Measurements from ENCODE around the gene CLDN4. TPM values are rescaled to one million over a fixed set of nuclear protein-coding genes. Genes with fewer than 3 reads are reported as not detected.
A peak's percentile ranks its signal among the peaks of the same experiment; 100 is the strongest.

Gene CLDN4
- total and polyA plus RNA-seq, 4 donors: 0.37 to 2.0 (median 1.3) TPM

DNA sequence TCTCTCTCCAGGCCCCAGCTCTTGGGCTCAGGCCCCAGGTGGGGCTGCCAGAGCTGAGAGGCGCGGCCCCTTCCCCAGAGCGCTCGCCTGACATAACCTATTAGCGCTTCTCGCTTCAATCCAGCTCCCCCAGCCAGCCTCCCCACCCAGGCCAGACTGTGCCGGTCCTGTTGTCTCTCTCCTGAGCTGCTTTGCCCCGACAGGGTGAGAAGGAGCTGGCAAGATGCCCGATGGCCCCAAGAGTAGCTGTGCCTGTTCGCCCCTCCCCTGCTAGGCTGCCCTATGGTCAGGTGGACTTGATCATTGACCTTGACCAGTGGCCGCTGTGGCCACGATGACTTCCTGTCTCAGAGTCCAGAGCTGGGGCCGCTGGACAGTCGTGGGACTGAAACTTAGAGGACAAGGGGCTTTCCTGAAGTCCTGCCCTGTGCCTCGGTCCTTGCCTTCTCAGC, 39.3 kb downstream of the CLDN4 start:
- 35% methylated on average over 15 of the region's 15 CpGs for WGBS
- Histone ChIP-seq H3K4me1 (ENCODE audit: control insufficient read depth in 4 of 4, insufficient read depth in 4 of 4, low read length in 3 of 4) (peaks cover 16 to 27% (median 22%) of the 10 kb centered on the region in 4 donors), H3K9ac (ENCODE audit: low read depth in 1 of 2, low read length in 2 of 2) (no peak overlapping the region), H3K27me3 (ENCODE audit: control insufficient read depth in 4 of 4, insufficient read depth in 4 of 4, low read length in 3 of 4) (no peaks in the 10 kb centered on the region), H3K36me3 (ENCODE audit: control insufficient read depth in 4 of 4, insufficient read depth in 3 of 4, low read depth in 1 of 4, low read length in 3 of 4) (no peaks in the 10 kb centered on the region), H3K9me3 (ENCODE audit: control insufficient read depth in 4 of 4, low read length in 3 of 4) (no peaks in the 10 kb centered on the region), H3K4me3 (ENCODE audit: low read depth in 1 of 3, low read length in 3 of 3) (peak overlapping the region in 1 of 3 donors; percentile 48), H3K27ac (ENCODE audit: low read depth in 1 of 2, low read length in 2 of 2) (peak overlapping the region; percentile 33 to 61)
- TF ChIP-seq NR2F2 (IDR thresholded peaks at IDR 0.05) (peak; percentile 69), FOXA1 (IDR thresholded peaks at IDR 0.05) (no peak), RAD21 (IDR thresholded peaks at IDR 0.05) (peak; percentile 36 to 53), JUND (IDR thresholded peaks at IDR 0.05) (peak; percentile 22 to 59), GABPA (IDR thresholded peaks at IDR 0.05 in 1 of 2, conservative IDR thresholded peaks at IDR 0.05 in 1 of 2) (peak in 1 of 2 donors; percentile 44), YY1 (IDR thresholded peaks at IDR 0.05) (peak; percentile 71), RXRA (IDR thresholded peaks at IDR 0.05) (peak; percentile 92 to 95), HNF4A (conservative IDR thresholded peaks at IDR 0.05) (peak; percentile 99 to 100), SP1 (IDR thresholded peaks at IDR 0.05) (peak; percentile 93), HNF4G (IDR thresholded peaks at IDR 0.05) (peak; percentile 97), FOXA2 (IDR thresholded peaks at IDR 0.05) (no peak), TAF1 (conservative IDR thresholded peaks at IDR 0.05) (peak; percentile 73), EGR1 (IDR thresholded peaks at IDR 0.05; ENCODE audit: low read depth in 2 of 2) (no peak)
- TF ChIP-seq, protein P1, sequence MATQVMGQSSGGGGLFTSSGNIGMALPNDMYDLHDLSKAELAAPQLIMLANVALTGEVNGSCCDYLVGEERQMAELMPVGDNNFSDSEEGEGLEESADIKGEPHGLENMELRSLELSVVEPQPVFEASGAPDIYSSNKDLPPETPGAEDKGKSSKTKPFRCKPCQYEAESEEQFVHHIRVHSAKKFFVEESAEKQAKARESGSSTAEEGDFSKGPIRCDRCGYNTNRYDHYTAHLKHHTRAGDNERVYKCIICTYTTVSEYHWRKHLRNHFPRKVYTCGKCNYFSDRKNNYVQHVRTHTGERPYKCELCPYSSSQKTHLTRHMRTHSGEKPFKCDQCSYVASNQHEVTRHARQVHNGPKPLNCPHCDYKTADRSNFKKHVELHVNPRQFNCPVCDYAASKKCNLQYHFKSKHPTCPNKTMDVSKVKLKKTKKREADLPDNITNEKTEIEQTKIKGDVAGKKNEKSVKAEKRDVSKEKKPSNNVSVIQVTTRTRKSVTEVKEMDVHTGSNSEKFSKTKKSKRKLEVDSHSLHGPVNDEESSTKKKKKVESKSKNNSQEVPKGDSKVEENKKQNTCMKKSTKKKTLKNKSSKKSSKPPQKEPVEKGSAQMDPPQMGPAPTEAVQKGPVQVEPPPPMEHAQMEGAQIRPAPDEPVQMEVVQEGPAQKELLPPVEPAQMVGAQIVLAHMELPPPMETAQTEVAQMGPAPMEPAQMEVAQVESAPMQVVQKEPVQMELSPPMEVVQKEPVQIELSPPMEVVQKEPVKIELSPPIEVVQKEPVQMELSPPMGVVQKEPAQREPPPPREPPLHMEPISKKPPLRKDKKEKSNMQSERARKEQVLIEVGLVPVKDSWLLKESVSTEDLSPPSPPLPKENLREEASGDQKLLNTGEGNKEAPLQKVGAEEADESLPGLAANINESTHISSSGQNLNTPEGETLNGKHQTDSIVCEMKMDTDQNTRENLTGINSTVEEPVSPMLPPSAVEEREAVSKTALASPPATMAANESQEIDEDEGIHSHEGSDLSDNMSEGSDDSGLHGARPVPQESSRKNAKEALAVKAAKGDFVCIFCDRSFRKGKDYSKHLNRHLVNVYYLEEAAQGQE (IDR thresholded peaks at IDR 0.05): peak; percentile 78
- TF ChIP-seq, protein P2, sequence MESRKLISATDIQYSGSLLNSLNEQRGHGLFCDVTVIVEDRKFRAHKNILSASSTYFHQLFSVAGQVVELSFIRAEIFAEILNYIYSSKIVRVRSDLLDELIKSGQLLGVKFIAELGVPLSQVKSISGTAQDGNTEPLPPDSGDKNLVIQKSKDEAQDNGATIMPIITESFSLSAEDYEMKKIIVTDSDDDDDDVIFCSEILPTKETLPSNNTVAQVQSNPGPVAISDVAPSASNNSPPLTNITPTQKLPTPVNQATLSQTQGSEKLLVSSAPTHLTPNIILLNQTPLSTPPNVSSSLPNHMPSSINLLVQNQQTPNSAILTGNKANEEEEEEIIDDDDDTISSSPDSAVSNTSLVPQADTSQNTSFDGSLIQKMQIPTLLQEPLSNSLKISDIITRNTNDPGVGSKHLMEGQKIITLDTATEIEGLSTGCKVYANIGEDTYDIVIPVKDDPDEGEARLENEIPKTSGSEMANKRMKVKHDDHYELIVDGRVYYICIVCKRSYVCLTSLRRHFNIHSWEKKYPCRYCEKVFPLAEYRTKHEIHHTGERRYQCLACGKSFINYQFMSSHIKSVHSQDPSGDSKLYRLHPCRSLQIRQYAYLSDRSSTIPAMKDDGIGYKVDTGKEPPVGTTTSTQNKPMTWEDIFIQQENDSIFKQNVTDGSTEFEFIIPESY (IDR thresholded peaks at IDR 0.05): no peak
- TF ChIP-seq, protein P3, sequence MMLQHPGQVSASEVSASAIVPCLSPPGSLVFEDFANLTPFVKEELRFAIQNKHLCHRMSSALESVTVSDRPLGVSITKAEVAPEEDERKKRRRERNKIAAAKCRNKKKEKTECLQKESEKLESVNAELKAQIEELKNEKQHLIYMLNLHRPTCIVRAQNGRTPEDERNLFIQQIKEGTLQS (IDR thresholded peaks at IDR 0.05): no peak
- TF ChIP-seq, protein P4, sequence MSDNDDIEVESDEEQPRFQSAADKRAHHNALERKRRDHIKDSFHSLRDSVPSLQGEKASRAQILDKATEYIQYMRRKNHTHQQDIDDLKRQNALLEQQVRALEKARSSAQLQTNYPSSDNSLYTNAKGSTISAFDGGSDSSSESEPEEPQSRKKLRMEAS (IDR thresholded peaks at IDR 0.05): peak; percentile 65
- TF ChIP-seq, protein P5, sequence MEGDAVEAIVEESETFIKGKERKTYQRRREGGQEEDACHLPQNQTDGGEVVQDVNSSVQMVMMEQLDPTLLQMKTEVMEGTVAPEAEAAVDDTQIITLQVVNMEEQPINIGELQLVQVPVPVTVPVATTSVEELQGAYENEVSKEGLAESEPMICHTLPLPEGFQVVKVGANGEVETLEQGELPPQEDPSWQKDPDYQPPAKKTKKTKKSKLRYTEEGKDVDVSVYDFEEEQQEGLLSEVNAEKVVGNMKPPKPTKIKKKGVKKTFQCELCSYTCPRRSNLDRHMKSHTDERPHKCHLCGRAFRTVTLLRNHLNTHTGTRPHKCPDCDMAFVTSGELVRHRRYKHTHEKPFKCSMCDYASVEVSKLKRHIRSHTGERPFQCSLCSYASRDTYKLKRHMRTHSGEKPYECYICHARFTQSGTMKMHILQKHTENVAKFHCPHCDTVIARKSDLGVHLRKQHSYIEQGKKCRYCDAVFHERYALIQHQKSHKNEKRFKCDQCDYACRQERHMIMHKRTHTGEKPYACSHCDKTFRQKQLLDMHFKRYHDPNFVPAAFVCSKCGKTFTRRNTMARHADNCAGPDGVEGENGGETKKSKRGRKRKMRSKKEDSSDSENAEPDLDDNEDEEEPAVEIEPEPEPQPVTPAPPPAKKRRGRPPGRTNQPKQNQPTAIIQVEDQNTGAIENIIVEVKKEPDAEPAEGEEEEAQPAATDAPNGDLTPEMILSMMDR (IDR thresholded peaks at IDR 0.05; ENCODE audit: low read depth, low read length, missing input control): no peak
- DNase-seq (ENCODE audit: low spot score): peak; percentile 63

Measured in liver (tissue), 9 donors.